Measurements from ENCODE around the gene CHAD. TPM values are rescaled to one million over a fixed set of nuclear protein-coding genes. Genes with fewer than 3 reads are reported as not detected.

CHAD gene
- total RNA-seq, 4 donors from 2014 or later, result not detected

DNA sequence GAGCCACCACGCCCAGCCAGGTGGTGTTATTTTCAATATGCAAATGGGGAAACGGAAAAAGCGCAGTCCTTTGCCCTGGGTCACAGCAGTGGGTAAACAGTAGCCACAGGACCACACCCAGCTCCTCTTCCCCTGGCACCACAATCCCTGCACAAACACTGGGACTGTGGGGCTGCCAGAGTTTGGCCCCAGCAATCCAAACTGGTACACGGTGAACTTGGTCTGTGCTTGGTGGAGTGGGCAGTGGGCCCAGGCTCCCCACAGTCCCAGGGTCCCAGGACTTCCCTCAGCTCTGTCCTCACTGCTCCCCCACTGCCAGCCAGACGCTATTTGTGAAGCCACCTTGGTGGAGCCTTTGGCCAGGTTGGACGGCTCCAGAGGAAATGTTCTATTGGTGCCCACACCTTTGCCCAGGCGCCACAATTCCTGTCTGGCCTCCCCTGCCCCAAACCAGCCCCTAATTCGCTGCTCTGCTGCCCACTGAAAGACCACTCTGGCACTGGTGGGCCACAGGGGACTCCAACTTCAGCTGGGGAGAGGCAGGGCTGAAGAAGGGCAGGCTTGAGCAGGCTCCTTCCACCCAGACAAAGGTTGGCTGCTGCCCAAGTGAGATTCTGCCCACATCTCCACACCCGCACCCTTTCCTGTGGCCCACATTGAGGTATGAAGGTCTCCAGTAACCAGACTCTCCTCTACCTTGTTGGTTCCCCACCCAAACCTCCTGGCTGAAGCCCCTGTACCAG lies 2.1 kb downstream of the CHAD start:
- no peak overlapping the region for H3K27ac ChIP-seq
- TF ChIP-seq EP300 (IDR thresholded peaks at IDR 0.05) (no peak), POLR2A (IDR thresholded peaks at IDR 0.05) (no peak), CTCF (IDR thresholded peaks at IDR 0.05) (no peak)
- no peak for DNase-seq (ENCODE audit: low spot score in 2 of 2)
- no peak overlapping the region for H3K4me3 ChIP-seq
- peaks cover 0 to 17% of the 10 kb centered on the region in 2 donors for H3K27me3 ChIP-seq
- H3K9me3 ChIP-seq, result no peaks in the 10 kb centered on the region
- H3K4me1 ChIP-seq, result peaks cover 0 to 18% (median 13%) of the 10 kb centered on the region in 4 donors
- 84 to 86% methylated on average over 8 to 9 of the region's 9 CpGs for WGBS, 2 donors
- H3K36me3 ChIP-seq, result peaks cover 0 to 55% (median 0%) of the 10 kb centered on the region in 3 donors

- TF ChIP-seq POLR2A (IDR thresholded peaks at IDR 0.05), result no peak
- TF ChIP-seq EP300 (IDR thresholded peaks at IDR 0.05), result no peak
- peaks cover 0 to 55% (median 0%) of the 10 kb centered on the region in 3 donors for H3K36me3 ChIP-seq
- WGBS, 2 donors, result 96 to 97% methylated on average over 9 of the region's 9 CpGs
- no peak overlapping the region for H3K27ac ChIP-seq
- DNase-seq (ENCODE audit: low spot score in 2 of 2), result no peak
- no peaks in the 10 kb centered on the region for H3K9me3 ChIP-seq
- peaks cover 0 to 18% (median 13%) of the 10 kb centered on the region in 4 donors for H3K4me1 ChIP-seq
- no peak overlapping the region for H3K4me3 ChIP-seq
- H3K27me3 ChIP-seq, result peaks cover 0 to 17% of the 10 kb centered on the region in 2 donors
Measured at GRCh38 chr17:50465635-50466034, 3.0 kb downstream of the CHAD start.

- TF ChIP-seq EP300 (IDR thresholded peaks at IDR 0.05) (no peak), CTCF (IDR thresholded peaks at IDR 0.05) (no peak), POLR2A (IDR thresholded peaks at IDR 0.05) (no peak)
- no peak overlapping the region for H3K27ac ChIP-seq
- H3K27me3 ChIP-seq, result peaks cover 0 to 17% of the 10 kb centered on the region in 2 donors
- WGBS, 2 donors, result 96 to 98% methylated on average over 6 of the region's 6 CpGs
- DNase-seq (ENCODE audit: low spot score in 2 of 2), result no peak
- peaks cover 0 to 55% (median 0%) of the 10 kb centered on the region in 3 donors for H3K36me3 ChIP-seq
- H3K9me3 ChIP-seq, result no peaks in the 10 kb centered on the region
- H3K4me1 ChIP-seq, result peaks cover 0 to 18% (median 13%) of the 10 kb centered on the region in 4 donors
- no peak overlapping the region for H3K4me3 ChIP-seq
Measured at GRCh38 chr17:50465171-50465570, 3.5 kb downstream of the CHAD start.

GRCh38 chr17:50464736-50465135 lies 3.9 kb downstream of the CHAD start:
- WGBS, 2 donors, result 82 to 88% methylated on average over 4 of the region's 4 CpGs
- no peak for DNase-seq (ENCODE audit: low spot score in 2 of 2)
- TF ChIP-seq POLR2A (IDR thresholded peaks at IDR 0.05), result no peak
- no peak for TF ChIP-seq EP300 (IDR thresholded peaks at IDR 0.05)
- TF ChIP-seq CTCF (IDR thresholded peaks at IDR 0.05), result no peak
- Histone ChIP-seq H3K4me3 (no peak overlapping the region), H3K27me3 (peaks cover 0 to 17% of the 10 kb centered on the region in 2 donors), H3K4me1 (peaks cover 0 to 17% (median 13%) of the 10 kb centered on the region in 4 donors), H3K36me3 (peaks cover 0 to 55% (median 0%) of the 10 kb centered on the region in 3 donors), H3K9me3 (no peaks in the 10 kb centered on the region), H3K27ac (no peak overlapping the region)

DNA sequence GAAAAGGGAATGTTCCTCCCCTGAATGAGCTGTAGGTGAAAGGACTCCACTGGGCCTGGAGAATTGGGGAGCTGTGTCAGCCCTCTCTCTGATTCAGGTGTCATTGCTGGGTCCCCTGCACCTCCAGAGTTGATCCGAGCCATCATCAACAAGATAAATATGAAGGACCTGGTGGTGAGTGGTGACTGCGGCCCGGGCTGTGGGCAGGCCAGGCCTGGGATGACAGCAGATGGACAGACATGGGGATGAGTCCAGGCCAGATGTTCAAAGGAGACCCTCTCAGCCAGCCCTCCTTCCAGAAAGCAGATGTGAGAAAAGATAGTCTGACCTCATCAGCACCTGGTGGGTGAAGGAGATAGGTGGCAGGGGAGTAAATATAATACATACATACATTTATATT lies 4.6 kb downstream of the CHAD start:
- no peaks in the 10 kb centered on the region for H3K9me3 ChIP-seq

More for the DNA sequence above, 4.6 kb downstream of the CHAD start:
- H3K4me1 ChIP-seq, result peaks cover 0 to 11% (median 10%) of the 10 kb centered on the region in 4 donors
- H3K4me3 ChIP-seq, result no peak overlapping the region
- 85 to 91% methylated on average over 3 of the region's 3 CpGs for WGBS, 2 donors
- no peak overlapping the region for H3K27ac ChIP-seq
- no peak for TF ChIP-seq EP300 (IDR thresholded peaks at IDR 0.05)
- TF ChIP-seq CTCF (IDR thresholded peaks at IDR 0.05), result no peak
- TF ChIP-seq POLR2A (IDR thresholded peaks at IDR 0.05), result no peak
- peaks cover 0 to 15% of the 10 kb centered on the region in 2 donors for H3K27me3 ChIP-seq
- H3K36me3 ChIP-seq, result peaks cover 0 to 55% (median 0%) of the 10 kb centered on the region in 3 donors
- no peak for DNase-seq (ENCODE audit: low spot score in 2 of 2)

Measured in tibial nerve (tissue), 4 donors.